Panc1 (cell line): ENCODE measurements around the gene LAMA5. TPM values are rescaled to one million over a fixed set of nuclear protein-coding genes. Genes with fewer than 3 reads are reported as not detected.

Experiments
- ATAC-seq: fragments of 200-7000 bp; cut with Tn5 transposase; 2 replicates; pipeline ENCODE4 v1.9.1; 2020; ENCODE audit warnings: mild to moderate bottlenecking, moderate library complexity
- BruUV-seq: library from RNA; stranded (reverse); fragments of 400-500 nt; replicated peaks from 2 replicates; lab custom pipeline; 2021; lab: Mats Ljungman, UMichigan
- CTCF ChIA-PET: fragments of 300-600 bp; sonication (Branson Sonifier 250); formaldehyde crosslinking; loops from one replicate; lab custom pipeline; 2022; ENCODE audit warnings: antibody characterized with exemption; lab: Charles Lee
- POLR2A ChIA-PET: fragments of 300-600 bp; sonication (Branson Sonifier 250); formaldehyde crosslinking; loops from one replicate; lab custom pipeline; 2022; ENCODE audit warnings: antibody characterized with exemption; lab: Charles Lee
- DNase-seq: peaks from one replicate; pipeline ENCODE4 v3.0.0-alpha.2; 2010; ENCODE audit warnings: low read depth, low spot score
- H3K27ac ChIP-seq: 2 replicates; pipeline ENCODE4 v1.5.1; 2011; ENCODE audit warnings: mild to moderate bottlenecking, low read length, inconsistent platforms
- H3K27me3 ChIP-seq: fragments of 200-500 bp; sonication (Bioruptor generic); 2 replicates; pipeline ENCODE4 v1.6.0; 2014; ENCODE audit warnings: low read length, inconsistent platforms; ENCODE audit not compliant: control insufficient read depth, insufficient read depth
- H3K36me3 ChIP-seq: fragments of 200-500 bp; sonication (Bioruptor generic); 2 replicates; pipeline ENCODE4 v1.5.1; 2014; ENCODE audit warnings: inconsistent platforms, mild to moderate bottlenecking, low read length, moderate library complexity; ENCODE audit not compliant: control insufficient read depth, insufficient read depth
- H3K4me1 ChIP-seq: 2 replicates; pipeline ENCODE4 v1.5.1; 2011; ENCODE audit warnings: inconsistent platforms, mild to moderate bottlenecking, low read length, moderate library complexity; ENCODE audit not compliant: control insufficient read depth, insufficient read depth
- H3K4me3 ChIP-seq, 2 experiments: 2 replicates each; pipeline ENCODE4 v1.5.1; 2011 to 2012; ENCODE audit warnings: low read depth in 2 of 2, low read length in 2 of 2, mild to moderate bottlenecking in 2 of 2, inconsistent platforms in 1 of 2, moderate library complexity in 1 of 2
- H3K9me3 ChIP-seq: fragments of 200-500 bp; sonication (Bioruptor generic); 2 replicates; pipeline ENCODE4 v1.5.1; 2014; ENCODE audit warnings: low read depth, mild to moderate bottlenecking, inconsistent platforms, low read length, moderate library complexity; ENCODE audit not compliant: control insufficient read depth, insufficient read depth
- POLR2AphosphoS5 ChIP-seq: IDR thresholded peaks from 2 replicates; pipeline ENCODE4 v1.6.1; 2012; ENCODE audit warnings: mild to moderate bottlenecking, low read depth, low read length, moderate library complexity
- SIN3A ChIP-seq: IDR thresholded peaks from 2 replicates; pipeline ENCODE4 v1.6.1; 2012; ENCODE audit warnings: low read depth, mild to moderate bottlenecking, low read length, moderate library complexity, borderline replicate concordance; ENCODE audit not compliant: insufficient read depth
- TCF7L2 ChIP-seq: IDR thresholded peaks from 2 replicates; pipeline ENCODE4 v1.6.1; 2011; ENCODE audit warnings: mild to moderate bottlenecking, low read depth, low read length, inconsistent platforms
- in situ Hi-C: cut with HindIII; loops from 2 replicates; pipeline ENCODE4 v1.10.0; 2016; ENCODE audit warnings: low sequenced_read_pairs, low pct_unique_long_range_greater_than_20kb
- intact Hi-C: fragments of 100-400 bp; cut with micrococcal nuclease; formaldehyde crosslinking; loops from one replicate; pipeline ENCODE4 v1.10.0; 2022; ENCODE audit not compliant: unreplicated experiment
- total RNA-seq: library from RNA; stranded (reverse); gene quantifications from one replicate; pipeline ENCODE4 v1.2.1, GENCODE V29; 2021; ENCODE audit not compliant: unreplicated experiment
- TF ChIP-seq, protein P1 (sequence below): fragments of 450-650 bp; IDR thresholded peaks from 2 replicates; pipeline ENCODE4 v1.5.1; 2017; ENCODE audit warnings: mild to moderate bottlenecking
- TF ChIP-seq, protein P2 (sequence below), 2 experiments: IDR thresholded peaks; 2 replicates each; pipeline ENCODE4 v1.6.1; 2011 to 2012; ENCODE audit warnings: low read depth in 2 of 2, control low read depth in 1 of 2, low read length in 1 of 2, mild to moderate bottlenecking in 1 of 2, moderate library complexity in 1 of 2; ENCODE audit not compliant: insufficient read depth in 1 of 2

Gene LAMA5
- total RNA-seq, 1 experiment from 2014 or later = 497 TPM

- POLR2A ChIA-PET = no interaction called here
- peaks cover 10% of the 10 kb centered on the region; the same call in 1 of the 2 replicates for H3K4me1 ChIP-seq
Measured at GRCh38 chr20:62402456-62403150, 35.5 kb upstream of the LAMA5 start.

GRCh38 chr20:62401331-62401779 lies 34.2 kb upstream of the LAMA5 start:
- CTCF ChIA-PET = no interaction called here
- no TSS peak for BruUV-seq
- intact Hi-C loops (no loop called here), in situ Hi-C loops (no loop called here)
- ATAC-seq (no peak), DNase-seq (no peak)
- Histone ChIP-seq H3K9me3 (no peaks in the 10 kb centered on the region), H3K36me3 (no peaks in the 10 kb centered on the region), H3K4me3 (no peak overlapping the region), H3K27ac (no peak overlapping the region), H3K4me1 (peaks cover 8% of the 10 kb centered on the region; the same call in 1 of the 2 replicates), H3K27me3 (no peaks in the 10 kb centered on the region)
- TF ChIP-seq TCF7L2 (no peak), POLR2AphosphoS5 (no peak), SIN3A (no peak)
- TF ChIP-seq, protein P1, sequence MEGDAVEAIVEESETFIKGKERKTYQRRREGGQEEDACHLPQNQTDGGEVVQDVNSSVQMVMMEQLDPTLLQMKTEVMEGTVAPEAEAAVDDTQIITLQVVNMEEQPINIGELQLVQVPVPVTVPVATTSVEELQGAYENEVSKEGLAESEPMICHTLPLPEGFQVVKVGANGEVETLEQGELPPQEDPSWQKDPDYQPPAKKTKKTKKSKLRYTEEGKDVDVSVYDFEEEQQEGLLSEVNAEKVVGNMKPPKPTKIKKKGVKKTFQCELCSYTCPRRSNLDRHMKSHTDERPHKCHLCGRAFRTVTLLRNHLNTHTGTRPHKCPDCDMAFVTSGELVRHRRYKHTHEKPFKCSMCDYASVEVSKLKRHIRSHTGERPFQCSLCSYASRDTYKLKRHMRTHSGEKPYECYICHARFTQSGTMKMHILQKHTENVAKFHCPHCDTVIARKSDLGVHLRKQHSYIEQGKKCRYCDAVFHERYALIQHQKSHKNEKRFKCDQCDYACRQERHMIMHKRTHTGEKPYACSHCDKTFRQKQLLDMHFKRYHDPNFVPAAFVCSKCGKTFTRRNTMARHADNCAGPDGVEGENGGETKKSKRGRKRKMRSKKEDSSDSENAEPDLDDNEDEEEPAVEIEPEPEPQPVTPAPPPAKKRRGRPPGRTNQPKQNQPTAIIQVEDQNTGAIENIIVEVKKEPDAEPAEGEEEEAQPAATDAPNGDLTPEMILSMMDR = no peak; the same call in 1 of the 2 replicates
- TF ChIP-seq, protein P2, sequence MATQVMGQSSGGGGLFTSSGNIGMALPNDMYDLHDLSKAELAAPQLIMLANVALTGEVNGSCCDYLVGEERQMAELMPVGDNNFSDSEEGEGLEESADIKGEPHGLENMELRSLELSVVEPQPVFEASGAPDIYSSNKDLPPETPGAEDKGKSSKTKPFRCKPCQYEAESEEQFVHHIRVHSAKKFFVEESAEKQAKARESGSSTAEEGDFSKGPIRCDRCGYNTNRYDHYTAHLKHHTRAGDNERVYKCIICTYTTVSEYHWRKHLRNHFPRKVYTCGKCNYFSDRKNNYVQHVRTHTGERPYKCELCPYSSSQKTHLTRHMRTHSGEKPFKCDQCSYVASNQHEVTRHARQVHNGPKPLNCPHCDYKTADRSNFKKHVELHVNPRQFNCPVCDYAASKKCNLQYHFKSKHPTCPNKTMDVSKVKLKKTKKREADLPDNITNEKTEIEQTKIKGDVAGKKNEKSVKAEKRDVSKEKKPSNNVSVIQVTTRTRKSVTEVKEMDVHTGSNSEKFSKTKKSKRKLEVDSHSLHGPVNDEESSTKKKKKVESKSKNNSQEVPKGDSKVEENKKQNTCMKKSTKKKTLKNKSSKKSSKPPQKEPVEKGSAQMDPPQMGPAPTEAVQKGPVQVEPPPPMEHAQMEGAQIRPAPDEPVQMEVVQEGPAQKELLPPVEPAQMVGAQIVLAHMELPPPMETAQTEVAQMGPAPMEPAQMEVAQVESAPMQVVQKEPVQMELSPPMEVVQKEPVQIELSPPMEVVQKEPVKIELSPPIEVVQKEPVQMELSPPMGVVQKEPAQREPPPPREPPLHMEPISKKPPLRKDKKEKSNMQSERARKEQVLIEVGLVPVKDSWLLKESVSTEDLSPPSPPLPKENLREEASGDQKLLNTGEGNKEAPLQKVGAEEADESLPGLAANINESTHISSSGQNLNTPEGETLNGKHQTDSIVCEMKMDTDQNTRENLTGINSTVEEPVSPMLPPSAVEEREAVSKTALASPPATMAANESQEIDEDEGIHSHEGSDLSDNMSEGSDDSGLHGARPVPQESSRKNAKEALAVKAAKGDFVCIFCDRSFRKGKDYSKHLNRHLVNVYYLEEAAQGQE (IDR thresholded peaks at IDR 0.05; ENCODE audit: insufficient read depth in 1 of 2, low read depth in 2 of 2, low read length in 1 of 2) = no peak
- POLR2A ChIA-PET = no interaction called here

More at GRCh38 chr20:62402456-62403150, 35.5 kb upstream of the LAMA5 start:
- CTCF ChIA-PET = no interaction called here
- no peak overlapping the region for H3K27ac ChIP-seq
- DNase-seq (no peak), ATAC-seq (no peak)
- H3K36me3 ChIP-seq = no peaks in the 10 kb centered on the region
- H3K4me3 ChIP-seq = no peak overlapping the region
- intact Hi-C loops (no loop called here), in situ Hi-C loops (no loop called here)
- H3K9me3 ChIP-seq = no peaks in the 10 kb centered on the region
- BruUV-seq = no TSS peak
- H3K27me3 ChIP-seq = no peaks in the 10 kb centered on the region
- TF ChIP-seq POLR2AphosphoS5 (no peak), SIN3A (no peak), TCF7L2 (no peak)
- TF ChIP-seq, protein P2 (IDR thresholded peaks at IDR 0.05; ENCODE audit: insufficient read depth in 1 of 2, low read depth in 2 of 2, low read length in 1 of 2) = no peak
